GM19452 (cell line): ENCODE measurements around the gene GJA3.

Source experiments
- ATAC-seq: cut with Tn5 transposase; IDR thresholded peaks from one replicate; pipeline ENCODE4 v1.9.1; 2021; ENCODE audit not compliant: unreplicated experiment

The GJA3 gene

GRCh38 chr13:20185366-20186056, 24.7 kb upstream of the GJA3 start:
- ATAC-seq: no peak

- ATAC-seq: no peak
These were observed 21.5 kb upstream of the GJA3 start for GRCh38 chr13:20182231-20182846.

DNA sequence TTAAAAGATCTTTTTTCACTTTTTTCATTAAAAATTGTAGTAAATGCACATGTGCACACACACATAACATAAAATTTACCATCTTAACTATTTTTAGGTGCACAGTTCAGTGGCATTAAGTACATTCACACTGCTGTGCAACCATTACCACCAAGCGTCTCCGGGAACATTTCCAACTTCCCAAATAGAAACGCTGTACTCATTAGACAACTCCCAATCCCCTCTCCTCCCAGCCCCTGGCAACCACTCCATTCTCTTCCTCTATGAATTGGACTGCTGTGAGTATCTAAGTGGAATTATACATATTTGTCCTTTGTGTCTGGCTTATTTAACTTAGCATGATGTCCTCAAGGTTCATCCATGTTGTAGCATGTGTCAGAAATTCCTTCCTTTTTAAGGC, 20.3 kb upstream of the GJA3 start:
- no peak for ATAC-seq

- no peak for ATAC-seq
These were observed 17.3 kb upstream of the GJA3 start for GRCh38 chr13:20178156-20178555.

- no peak for ATAC-seq
These were observed 16.4 kb upstream of the GJA3 start for GRCh38 chr13:20177049-20177831.

GRCh38 chr13:20175907-20176652, 15.2 kb upstream of the GJA3 start:
- ATAC-seq: no peak

DNA sequence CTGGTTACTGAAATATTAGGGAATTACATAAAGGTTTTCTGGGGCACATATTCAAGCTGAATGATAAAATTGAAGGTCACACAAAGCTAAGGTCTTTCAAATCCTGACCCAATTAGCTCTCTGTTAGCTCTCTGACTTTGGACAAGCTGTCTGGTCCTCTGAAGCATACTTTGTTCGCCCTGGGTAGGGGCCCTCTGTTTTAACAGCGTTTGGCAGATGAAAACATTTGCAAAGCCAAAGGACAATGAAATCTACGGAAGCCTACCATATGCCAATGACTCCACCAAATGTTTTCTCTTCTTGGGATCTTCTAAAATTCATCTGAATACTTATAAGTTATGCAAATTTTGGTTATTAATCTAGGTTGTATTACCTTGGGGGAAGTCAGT, 14.5 kb upstream of the GJA3 start:
- ATAC-seq: no peak

GRCh38 chr13:20174656-20175405, 14.0 kb upstream of the GJA3 start:
- peak; percentile 90 for ATAC-seq

- no peak for ATAC-seq
These were observed 12.4 kb upstream of the GJA3 start for GRCh38 chr13:20173116-20173746.

DNA sequence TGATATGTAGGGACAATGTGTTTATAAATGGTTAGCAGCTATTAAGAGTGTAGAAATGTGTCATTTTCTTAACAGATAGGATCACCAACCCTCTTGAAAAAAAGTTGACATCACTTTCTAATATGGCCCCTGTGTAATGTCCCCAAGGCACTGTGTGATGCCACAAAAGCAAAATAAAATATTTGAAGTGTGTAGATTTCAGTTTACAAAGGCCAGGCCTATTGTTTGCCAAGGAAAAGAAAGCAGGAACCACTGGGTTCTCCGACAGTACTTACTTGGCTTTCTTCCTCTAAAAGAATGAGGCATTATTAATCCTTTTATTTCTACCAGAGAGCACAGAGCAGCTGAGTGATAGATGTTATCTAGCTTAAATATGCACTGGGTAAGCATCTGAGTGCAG, 10.5 kb upstream of the GJA3 start:
- no peak for ATAC-seq

- no peak for ATAC-seq
These were observed 10.1 kb upstream of the GJA3 start for GRCh38 chr13:20170921-20171320.

DNA sequence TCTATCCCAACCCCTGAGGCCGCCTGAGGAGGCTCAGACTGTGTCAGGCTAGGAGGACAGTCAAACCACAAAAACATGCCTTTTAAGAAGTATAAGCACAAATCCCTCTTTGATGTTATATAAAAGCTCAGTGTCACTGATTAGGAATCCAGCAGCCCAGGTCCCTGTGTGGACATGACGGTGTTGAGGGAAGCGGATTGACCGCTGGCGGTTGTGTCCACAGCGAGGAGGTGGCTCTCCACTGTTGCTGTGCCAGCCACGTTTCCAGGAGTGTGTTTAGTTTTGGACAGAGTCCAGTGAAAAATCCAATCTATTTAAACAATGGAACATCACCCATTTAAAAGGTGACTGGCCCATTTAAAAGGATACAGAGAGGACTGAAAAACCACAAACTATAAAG, 7.5 kb upstream of the GJA3 start:
- no peak for ATAC-seq

- no peak for ATAC-seq
These were observed 4.8 kb upstream of the GJA3 start for GRCh38 chr13:20165417-20166257.

GRCh38 chr13:20161951-20162300, 1.1 kb upstream of the GJA3 start:
- ATAC-seq: no peak

GRCh38 chr13:20161275-20161950, 561 bp upstream of the GJA3 start:
- peak; percentile 54 for ATAC-seq

DNA sequence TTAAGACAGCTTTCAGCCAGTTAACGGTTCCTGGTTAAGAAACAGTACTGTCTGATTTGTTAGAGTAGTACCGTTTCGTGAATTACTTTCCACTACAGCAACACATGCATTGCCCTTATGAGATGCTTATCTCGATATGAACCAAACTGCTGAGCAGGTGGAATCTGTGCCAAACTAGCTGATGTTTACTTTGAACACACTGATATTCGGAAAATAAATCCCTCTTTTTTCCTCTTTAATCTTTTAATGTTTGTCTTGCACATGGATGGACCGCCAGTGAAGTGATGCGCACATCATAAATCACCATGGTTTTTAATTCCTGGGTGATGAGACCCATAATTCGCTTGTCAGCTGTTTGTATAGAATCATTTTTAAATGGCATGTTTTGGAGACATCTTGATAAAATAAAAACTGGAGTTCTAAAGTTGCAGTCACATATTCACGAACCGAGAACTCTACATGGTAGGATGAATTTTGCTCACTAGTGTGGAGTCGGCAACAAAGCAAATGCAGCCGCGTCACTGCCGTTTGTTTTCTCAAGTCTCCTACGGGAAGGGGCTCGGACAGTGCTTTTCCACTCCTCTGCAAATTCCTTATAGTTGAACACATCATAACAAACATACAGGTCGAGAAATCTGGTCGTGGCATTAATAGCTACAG, 1.1 kb downstream of the GJA3 start:
- no peak for ATAC-seq

GRCh38 chr13:20157151-20157796, 3.6 kb downstream of the GJA3 start:
- no peak for ATAC-seq

GRCh38 chr13:20156702-20157101, 4.2 kb downstream of the GJA3 start:
- no peak for ATAC-seq
